ENCODE results near the gene TSBP1.

The TSBP1 gene, protein sequence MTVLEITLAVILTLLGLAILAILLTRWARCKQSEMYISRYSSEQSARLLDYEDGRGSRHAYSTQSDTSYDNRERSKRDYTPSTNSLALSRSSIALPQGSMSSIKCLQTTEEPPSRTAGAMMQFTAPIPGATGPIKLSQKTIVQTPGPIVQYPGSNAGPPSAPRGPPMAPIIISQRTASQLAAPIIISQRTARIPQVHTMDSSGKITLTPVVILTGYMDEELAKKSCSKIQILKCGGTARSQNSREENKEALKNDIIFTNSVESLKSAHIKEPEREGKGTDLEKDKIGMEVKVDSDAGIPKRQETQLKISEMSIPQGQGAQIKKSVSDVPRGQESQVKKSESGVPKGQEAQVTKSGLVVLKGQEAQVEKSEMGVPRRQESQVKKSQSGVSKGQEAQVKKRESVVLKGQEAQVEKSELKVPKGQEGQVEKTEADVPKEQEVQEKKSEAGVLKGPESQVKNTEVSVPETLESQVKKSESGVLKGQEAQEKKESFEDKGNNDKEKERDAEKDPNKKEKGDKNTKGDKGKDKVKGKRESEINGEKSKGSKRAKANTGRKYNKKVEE

DNA sequence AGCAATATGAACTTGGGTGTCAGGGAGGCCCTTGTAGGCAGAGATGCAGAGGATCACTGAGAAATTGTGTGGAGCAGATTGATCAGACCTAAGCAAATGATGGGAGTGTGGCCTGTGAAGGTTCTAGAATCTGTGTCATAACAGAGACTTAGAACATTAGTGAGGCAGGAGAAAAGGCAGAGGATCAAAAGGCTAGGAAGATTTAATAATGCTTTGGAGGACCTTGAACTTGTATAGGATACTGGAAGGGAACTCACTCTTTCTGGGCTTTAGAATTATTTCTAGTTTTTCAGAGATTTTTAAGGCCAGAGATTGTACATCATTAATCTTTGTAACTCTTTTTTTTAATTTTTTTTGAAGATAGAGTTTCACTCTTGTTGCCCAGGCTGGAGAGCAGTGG lies at the start of gene TSBP1:
Gene TSBP1 (minus strand): TSS at position 101 of the 400 bp plus-strand sequence. CDS start 197 bp downstream, outside the sequence.
- DNase-seq: no peak

DNA sequence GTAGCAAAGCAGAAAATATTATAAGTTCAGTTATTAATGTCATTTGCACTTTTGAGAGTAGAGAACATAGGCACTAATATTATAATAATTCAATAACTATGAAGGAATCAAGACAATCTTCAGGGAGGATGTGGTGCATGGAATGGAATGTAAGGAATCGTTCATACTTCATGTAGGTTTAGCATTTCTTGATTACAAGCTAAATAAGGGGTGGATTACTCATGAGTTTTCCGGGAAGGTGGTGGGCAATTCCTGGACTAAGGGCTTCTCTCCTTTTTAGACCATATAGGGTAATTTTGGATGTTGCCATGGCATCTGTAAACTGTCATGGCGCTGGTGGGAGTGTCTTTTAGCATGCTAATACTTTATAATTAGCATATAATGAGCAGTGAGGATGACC lies 44.3 kb upstream of the TSBP1 start:
- DNase-seq: no peak

DNA sequence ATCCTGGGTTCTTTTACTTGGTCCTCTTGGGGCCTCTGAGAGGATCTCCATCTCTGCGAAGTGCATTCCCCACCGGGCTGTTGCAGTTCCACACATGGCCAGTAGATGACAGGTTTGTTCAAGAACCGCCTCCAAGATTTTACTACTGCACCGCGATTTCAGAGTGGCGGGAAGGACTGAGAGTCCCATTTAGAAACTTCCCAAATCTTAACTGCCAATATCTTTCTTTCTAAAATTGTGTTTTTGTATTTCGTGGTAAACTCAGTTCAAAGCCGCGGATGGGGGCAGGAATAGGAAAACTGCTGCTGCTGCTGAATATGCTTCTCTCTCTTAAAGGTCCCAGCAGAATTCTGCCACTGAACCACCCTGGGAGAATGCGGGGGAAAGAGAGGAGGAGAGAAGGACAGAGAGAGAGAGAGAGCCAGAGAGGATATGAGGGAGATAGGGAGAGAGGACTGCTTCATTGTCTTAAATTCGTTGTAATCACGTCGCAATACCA lies 43.9 kb upstream of the TSBP1 start:
- peak; percentile 21 to 43 for DNase-seq

DNA sequence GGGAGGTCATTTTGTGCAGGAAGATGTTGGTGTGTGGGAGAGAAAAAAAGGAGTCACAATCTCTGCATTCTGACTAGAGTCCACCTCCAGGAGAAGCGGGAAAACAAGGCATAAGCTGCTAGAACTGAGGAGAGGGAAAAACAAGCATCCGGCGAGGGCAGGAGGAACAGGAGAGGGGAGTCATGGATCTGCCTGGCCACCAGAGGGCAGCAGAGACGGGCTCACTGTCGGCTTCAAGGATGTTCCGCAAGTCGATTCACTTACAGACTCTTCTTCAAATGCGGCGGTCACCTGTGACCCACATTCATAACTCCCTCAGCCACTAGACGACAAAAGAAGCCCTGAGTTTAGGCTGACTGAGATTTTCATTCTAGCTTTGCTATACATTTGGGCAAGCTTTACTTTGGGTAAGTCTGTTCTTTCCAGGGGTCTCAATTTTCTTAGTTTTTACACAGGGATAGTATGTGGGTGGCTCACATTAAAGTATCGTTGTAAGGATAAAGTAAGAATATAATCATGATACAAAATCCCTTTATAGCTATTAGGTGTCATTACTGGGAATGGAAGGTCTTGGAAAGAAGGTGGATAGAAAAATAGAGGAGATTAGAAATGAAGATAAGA lies 41.8 kb upstream of the TSBP1 start:
- peak; percentile 46 to 71 for DNase-seq

DNA sequence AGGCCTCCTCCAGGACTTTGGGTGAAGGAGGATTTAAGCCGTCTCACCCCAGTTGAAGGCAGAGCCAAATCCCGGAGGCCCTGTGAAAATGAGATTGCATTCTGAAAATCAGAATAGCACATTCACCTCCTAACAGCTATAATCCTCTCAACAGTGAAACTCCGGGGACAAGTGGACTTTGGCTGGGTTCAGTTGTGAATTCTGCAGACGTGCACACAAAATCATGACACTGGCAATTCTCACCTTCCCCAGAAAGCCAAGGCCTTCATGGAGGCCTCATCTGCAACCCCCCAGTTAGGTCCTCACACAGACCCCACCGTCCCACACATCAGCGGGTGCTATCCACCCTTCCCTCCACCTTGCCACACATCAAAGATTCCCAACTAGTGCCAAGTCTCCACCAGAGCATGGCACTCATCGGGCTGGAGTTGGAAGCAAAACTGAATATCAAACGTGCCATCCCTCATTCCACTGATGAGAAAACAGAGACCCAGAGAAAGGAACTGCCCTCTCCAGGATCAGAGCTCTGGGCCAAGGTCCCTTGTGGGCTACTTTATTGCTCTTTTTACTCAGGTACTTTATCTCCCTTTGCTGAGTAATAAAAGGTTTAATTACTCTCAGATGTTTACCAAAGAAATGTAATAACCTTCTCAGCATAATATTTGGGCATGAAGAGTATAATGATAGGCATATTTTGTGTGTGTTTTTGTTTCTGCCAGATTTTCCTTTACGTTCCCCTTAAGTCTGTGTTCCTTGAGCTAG lies 40.0 kb upstream of the TSBP1 start:
- no peak for DNase-seq

DNA sequence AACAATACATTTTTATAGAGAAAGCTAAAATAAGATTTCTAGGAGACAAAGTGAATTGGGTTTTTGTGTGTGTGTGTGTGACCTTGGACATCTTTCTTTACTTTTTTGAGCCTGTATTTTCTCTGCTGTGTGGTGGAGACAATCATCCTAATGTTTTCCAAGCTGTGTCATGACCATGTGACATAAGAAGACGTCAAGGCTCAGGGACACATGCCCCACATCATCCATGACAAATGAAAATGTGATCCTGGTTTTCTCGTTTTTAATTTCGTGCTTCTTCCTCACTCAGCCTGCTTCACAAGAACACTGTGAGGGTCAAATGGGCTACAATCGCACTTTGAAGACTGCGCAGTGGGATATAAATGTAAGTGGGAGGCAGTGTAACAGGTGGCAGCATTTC lies 39.2 kb upstream of the TSBP1 start:
- no peak for DNase-seq

DNA sequence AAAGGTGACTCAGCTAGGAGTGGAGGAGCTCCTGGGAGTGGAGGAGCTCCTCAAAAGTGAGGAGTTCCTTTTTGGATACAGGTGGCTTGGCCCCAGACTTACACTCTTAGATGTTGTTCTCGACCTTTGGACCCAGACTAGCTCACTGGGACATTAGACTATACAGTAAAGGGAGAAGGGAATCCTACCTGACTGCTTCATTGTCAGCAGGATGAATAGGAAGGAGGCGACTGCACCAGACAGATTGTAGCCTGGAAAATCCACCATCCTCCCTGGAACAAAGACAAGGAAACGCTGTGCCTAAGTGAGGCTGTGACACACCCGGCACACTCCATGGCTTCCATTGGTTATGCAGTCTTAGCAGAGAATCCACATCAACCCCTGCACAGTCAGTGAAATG lies 35.2 kb upstream of the TSBP1 start, which contains the start of gene BTNL2:
Gene BTNL2 (minus strand): TSS at position 325 of the 400 bp plus-strand sequence. CDS start 58 bp downstream, at position 267.
- DNase-seq: no peak

DNA sequence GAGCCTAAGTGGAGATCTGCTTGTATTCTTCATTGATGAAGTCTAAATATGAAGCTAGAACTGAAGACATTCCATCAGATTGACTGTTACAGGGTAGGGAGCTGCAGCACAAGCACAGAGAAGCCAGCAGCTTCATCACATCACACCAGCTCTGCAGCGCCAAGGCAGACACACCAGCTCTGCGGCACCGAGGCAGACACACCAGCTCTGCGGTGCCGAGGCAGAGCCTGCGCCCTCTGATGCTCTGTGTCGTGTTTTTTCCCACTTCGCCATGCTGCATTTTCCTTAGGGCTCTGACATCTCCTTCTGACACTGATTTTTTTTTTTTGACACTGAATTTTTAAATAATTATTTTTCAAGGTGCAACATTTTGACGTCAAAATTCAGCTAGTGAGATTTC lies 34.5 kb upstream of the TSBP1 start:
- no peak for DNase-seq

DNA sequence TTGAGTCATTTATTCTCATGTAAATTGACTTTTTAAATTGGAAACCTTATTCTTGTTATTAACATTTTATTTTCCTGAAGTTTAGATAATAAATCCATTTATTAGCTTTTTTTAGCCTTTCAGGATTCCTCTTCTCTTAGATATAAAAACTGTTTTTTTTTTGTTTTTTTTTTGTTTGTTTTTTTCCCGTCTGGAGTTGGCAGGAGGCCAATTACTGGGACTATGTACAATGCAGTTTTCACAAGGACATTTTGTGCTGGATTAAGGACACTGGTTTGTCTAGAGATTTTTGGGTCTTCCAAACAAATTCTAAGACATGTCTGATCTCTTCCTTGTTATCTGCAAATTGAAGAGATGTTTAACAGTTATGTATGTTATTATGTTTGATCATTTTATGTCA lies 34.0 kb upstream of the TSBP1 start:
- DNase-seq: no peak

DNA sequence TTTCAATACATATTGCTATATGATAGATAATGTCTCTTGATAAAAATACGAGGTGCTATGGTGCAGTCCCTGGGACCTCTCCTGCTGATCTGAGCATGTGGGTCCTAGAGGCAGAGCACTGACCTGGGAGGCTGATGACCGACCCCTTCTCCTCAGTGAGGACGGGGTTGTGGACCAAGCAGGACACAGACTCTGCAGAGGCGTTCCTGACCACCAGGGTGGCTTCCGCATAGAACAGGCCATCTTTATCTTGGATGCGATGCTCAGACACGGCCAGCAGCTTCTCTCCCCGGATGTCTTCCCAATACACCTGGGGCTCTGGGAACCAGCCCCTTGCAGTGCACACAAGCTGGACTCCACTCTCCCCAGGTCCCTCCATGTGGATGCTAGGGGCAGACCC lies 31.1 kb upstream of the TSBP1 start:
- DNase-seq: no peak

DNA sequence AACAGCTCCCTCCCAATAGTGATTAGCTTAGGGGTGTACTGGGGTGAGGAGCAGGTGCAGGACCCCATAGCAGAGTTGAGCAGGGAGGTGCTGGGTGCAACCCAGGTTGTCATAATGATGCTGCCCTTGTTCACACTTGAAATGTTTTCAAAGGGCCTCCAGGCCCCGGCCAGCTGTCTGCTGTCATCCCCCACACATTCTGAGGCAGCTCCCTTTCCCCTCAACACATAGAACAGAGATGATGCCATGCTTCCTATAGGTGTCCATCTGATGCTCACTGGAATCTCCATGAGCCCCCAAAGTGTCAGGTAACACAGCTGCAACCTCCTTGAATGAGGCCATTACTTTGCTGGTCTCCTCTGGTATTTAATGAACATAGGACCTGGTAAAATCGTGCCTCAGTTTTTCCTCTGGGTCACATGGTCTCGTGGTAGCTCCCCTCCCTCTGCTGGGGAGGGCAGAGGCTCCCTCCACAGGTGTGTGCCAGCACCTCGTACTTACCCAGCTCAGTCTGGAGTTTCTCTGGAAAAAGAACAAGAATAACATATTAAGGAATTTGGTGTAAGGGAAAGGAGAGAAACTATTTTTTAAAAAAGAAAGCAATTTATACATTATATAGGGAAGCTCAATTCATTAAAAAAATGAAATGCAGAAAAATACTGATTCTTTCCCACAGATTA lies 29.7 kb upstream of the TSBP1 start:
- no peak for DNase-seq

DNA sequence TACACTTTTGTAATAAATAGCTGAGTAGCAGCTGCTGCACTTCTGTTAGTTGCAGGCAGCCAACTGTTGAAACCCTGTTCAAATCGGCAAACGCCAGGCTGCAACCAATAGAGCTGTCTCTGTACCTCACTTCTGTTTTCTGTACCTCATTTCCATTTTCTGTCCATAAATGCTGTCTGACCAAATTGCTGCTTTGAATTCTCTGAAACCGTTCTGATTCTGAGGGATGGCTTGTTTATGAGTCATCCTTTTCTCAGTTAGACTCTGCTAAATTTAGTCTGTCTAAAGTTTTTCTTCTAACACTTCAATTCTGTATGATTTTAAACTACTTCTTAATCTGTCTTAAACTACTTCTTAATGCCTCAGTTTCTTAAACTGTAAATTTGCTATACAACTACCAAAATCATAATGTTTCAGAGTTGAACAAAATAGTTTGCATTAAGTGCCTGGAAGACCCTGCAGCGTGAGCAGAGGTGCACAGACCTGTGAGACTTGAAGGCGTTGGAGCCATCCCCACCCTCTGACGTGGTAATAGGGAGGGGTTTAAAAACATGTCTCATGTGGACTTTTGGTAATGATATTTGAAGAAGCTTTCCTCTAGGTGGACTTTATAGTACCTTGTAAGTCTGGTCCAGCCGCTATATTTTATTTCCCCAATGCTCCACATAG lies 25.7 kb upstream of the TSBP1 start:
- no peak for DNase-seq

DNA sequence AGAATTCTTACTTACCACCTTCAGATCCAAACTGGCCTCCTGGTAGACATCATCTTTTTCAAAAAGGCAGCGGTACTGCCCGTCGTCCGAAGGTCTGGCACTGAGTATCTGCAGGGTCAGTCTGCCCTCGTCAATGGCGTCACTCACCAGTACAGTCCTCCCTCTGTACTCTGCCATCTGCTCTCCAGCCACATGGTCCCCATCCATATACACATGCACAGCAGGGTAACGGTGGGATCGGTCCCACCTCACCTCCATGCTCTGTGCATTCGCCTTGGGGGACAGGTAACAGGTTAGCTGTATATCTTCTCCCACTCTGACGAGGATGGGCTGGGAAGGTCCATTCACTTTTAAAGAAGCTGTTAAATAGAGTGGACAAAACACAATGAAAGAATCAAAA lies 24.3 kb upstream of the TSBP1 start:
- DNase-seq: no peak

DNA sequence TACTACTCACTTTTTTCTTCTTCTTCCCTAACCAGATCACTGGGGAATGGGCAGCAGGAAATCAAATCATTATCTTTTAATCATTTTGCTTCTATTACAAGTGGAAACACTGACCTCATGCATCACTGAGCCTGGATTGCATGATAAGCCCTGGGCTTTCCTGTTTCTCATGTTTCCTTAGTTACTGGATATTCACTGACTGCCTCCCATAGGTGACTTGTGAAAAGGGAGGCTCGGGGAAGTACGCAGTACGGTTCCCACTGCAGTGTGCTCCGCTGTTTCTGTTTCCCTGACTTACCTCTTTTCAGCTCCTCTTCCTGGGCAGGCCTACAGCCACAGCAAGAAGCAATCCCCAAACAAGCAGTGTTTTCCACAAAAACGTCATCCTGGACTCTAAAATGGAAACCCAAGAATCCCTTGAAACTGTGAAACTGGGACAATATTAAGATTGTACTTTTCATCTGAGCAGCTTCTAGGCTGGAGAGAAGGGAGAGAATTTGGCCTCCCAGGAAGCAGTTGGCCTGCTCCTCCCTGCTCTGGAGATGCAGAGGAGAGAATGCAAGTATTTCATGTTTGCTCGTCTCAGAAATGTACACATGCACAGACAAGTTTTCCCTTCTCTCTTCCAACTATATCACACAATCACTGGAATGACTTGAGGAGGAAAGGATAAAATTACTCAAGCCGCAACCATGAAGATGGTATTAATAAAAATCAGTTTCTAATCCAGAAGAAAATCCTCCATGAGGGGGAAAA lies 22.1 kb upstream of the TSBP1 start:
- no peak for DNase-seq

DNA sequence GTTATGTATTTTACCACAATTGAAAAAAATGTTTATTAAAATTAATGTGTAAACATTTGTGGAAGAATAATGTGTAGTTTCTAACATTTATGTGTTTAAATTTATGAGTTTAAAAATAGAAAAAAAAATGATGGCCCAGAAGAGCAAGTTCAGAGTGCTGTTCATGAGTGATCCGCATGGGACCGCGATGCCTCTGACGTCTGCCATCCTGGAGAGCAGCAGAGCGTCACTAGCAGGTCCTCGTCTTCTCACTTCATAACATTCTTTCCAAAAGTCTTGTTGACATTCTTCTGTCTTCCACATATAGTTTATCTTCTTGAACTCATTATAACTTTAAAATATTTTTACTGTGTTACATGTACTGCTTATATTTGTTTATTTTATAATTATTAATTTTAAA lies 19.8 kb upstream of the TSBP1 start:
- no peak for DNase-seq

DNA sequence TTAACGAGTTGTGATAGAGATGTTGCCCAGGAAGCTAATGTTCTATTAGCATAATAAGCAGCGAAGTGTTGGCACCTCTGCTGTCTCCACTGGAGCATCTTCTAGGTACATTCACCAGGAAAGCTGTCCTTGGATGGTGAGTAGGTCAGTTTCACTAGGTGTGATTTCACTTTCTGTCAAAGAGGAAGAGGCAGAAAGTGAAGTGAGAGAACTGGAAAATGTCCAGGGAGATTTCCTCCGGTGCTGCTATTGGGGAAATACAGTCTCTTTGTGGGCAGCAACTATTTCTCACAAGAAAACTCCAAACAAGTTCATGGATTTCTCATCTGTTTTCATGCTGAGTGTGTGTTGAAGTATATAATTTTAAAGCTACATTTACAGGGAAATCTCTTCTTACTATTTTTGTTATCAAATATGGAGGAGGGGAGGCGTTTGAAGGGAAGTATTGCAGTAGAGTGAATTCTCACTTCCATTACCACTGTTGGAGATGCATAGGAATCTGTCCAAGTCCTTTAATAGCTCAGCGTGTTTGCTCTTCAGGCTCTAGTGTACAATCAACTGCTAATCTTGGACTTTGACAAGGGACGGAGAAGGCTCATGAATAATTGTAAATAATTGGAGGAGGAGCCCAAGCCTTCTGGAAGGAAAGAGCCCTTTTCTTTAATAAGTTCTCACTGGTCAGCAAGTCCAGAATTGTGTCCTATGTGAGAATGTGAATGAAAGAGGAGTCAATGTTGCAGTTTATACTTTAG lies 16.1 kb upstream of the TSBP1 start:
- DNase-seq: no peak

DNA sequence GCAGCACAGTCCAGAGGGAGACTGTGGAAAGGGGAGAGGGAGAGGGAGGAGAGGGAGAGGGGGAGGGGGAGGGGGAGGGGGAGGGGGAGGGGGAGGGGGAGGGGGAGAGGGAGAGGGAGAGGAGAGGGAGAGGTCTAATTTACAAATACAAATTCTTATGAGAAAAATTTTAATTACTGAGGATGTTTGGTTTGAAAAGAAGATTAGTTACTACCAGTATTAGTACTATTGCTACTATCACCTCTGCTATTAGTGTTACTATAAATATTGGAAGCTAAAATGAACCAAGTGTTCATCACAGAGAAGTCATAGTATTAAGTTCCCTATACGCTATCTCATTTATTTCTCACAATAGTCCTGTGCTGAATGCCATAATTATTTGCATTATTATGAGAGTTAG lies 14.3 kb upstream of the TSBP1 start:
- no peak for DNase-seq

DNA sequence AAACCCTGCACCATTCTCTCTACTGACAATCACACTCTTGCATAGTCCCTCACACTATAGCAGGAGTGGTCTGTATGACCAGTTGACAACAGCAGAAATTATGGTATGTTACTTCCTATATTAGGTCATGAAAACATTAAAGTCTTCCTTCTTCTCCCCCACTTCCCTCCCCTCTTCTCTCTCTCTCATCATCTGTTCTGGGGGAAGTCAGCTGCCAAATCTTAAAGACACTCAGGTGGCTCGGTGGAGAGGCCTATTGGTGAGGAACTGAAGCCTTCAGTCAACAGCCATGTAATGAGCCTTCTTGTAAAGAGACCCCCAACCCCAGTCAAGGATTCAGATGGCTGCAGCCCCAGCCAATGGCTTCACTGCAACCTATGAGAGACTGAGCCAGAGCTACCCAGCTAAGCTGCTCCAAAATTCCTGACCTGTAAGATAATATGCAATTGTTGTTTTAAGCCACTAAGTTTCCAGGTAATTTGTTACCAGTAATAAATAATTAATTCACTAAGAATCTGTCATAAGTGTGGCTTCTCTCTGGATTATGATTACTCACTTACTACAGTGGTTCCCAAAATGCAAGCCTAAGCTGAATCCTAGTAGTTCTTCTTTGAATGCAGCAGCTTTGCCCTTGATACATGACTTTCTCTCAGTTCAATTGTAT lies 11.2 kb upstream of the TSBP1 start:
- DNase-seq: no peak

DNA sequence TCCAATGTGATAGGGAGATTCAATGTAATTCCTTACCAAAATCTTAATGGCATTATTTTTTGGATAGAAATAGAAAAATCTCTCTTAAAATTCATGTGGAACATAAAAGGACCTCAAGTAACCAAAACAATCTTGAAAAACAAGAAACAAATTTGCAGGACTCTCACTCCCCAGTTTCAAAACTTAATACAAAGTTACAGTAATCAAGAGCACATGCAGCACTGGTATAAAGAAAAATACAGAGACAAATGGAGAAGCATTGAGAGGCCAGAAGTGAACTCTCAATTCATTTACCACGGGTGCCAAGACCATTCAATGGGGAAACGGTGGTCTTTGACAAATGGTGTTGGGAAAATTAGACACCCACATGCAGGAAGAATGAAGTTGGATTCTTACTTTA lies 7.8 kb upstream of the TSBP1 start:
- DNase-seq: no peak
